Measurements from ENCODE around the gene DCC. TPM values are rescaled to one million over a fixed set of nuclear protein-coding genes. Genes with fewer than 3 reads are reported as not detected.

Gene DCC
- total and polyA plus RNA-seq, 4 donors = 0.16 to 5.3 (median 2.5) TPM

GRCh38 chr18:53521068-53521467, 1181.1 kb downstream of the DCC start:
- no peaks in the 10 kb centered on the region for H3K9me3 ChIP-seq (ENCODE audit: control insufficient read depth in 4 of 4, insufficient read depth in 3 of 4, low read length in 3 of 4)
- TF ChIP-seq CTCF (IDR thresholded peaks at IDR 0.05; ENCODE audit: control extremely low read depth, extremely low read depth) = no peak
- H3K4me1 ChIP-seq (ENCODE audit: control insufficient read depth in 5 of 5, insufficient read depth in 5 of 5, low read length in 5 of 5) = no peaks in the 10 kb centered on the region
- no peak overlapping the region for H3K4me3 ChIP-seq
- no peaks in the 10 kb centered on the region for H3K36me3 ChIP-seq (ENCODE audit: control insufficient read depth in 4 of 4, insufficient read depth in 4 of 4, low read length in 4 of 4)
- no peak overlapping the region for H3K27ac ChIP-seq (ENCODE audit: low read depth in 1 of 2, low read length in 1 of 2)
- no peak overlapping the region for H3K9ac ChIP-seq (ENCODE audit: insufficient read depth in 1 of 2, low read length in 2 of 2)
- no peaks in the 10 kb centered on the region for H3K27me3 ChIP-seq (ENCODE audit: control insufficient read depth in 3 of 3, insufficient read depth in 3 of 3, low read length in 2 of 3)
- ATAC-seq (ENCODE audit: insufficient read depth, low FRiP score) = no peak
- 87 to 91% methylated on average over 7 of the region's 7 CpGs for WGBS, 2 donors
- no peak for DNase-seq

- Histone ChIP-seq H3K9me3 (ENCODE audit: control insufficient read depth in 4 of 4, insufficient read depth in 3 of 4, low read length in 3 of 4) (no peaks in the 10 kb centered on the region), H3K36me3 (ENCODE audit: control insufficient read depth in 4 of 4, insufficient read depth in 4 of 4, low read length in 4 of 4) (no peaks in the 10 kb centered on the region), H3K4me3 (no peak overlapping the region), H3K4me1 (ENCODE audit: control insufficient read depth in 5 of 5, insufficient read depth in 5 of 5, low read length in 5 of 5) (no peaks in the 10 kb centered on the region), H3K27ac (ENCODE audit: low read depth in 1 of 2, low read length in 1 of 2) (no peak overlapping the region), H3K9ac (ENCODE audit: insufficient read depth in 1 of 2, low read length in 2 of 2) (no peak overlapping the region), H3K27me3 (ENCODE audit: control insufficient read depth in 3 of 3, insufficient read depth in 3 of 3, low read length in 2 of 3) (no peaks in the 10 kb centered on the region)
- DNase-seq (no peak), ATAC-seq (ENCODE audit: insufficient read depth, low FRiP score) (no peak)
- no peak for TF ChIP-seq CTCF (IDR thresholded peaks at IDR 0.05; ENCODE audit: control extremely low read depth, extremely low read depth)
- 75 to 76% methylated on average over 4 of the region's 4 CpGs for WGBS, 2 donors
Measured at GRCh38 chr18:53526101-53526870, 1186.3 kb downstream of the DCC start.

GRCh38 chr18:53527365-53527764, 1187.4 kb downstream of the DCC start:
- ATAC-seq (ENCODE audit: insufficient read depth, low FRiP score) (no peak), DNase-seq (no peak)
- Histone ChIP-seq H3K4me1 (ENCODE audit: control insufficient read depth in 5 of 5, insufficient read depth in 5 of 5, low read length in 5 of 5) (no peaks in the 10 kb centered on the region), H3K36me3 (ENCODE audit: control insufficient read depth in 4 of 4, insufficient read depth in 4 of 4, low read length in 4 of 4) (no peaks in the 10 kb centered on the region), H3K4me3 (no peak overlapping the region), H3K9me3 (ENCODE audit: control insufficient read depth in 4 of 4, insufficient read depth in 3 of 4, low read length in 3 of 4) (no peaks in the 10 kb centered on the region), H3K27me3 (ENCODE audit: control insufficient read depth in 3 of 3, insufficient read depth in 3 of 3, low read length in 2 of 3) (no peaks in the 10 kb centered on the region), H3K9ac (ENCODE audit: insufficient read depth in 1 of 2, low read length in 2 of 2) (no peak overlapping the region), H3K27ac (ENCODE audit: low read depth in 1 of 2, low read length in 1 of 2) (no peak overlapping the region)
- TF ChIP-seq CTCF (IDR thresholded peaks at IDR 0.05; ENCODE audit: control extremely low read depth, extremely low read depth) = no peak
- WGBS, 2 donors = 89% methylated on average over 2 of the region's 2 CpGs

GRCh38 chr18:53531187-53531586, 1191.2 kb downstream of the DCC start:
- Histone ChIP-seq H3K9ac (ENCODE audit: insufficient read depth in 1 of 2, low read length in 2 of 2) (no peak overlapping the region), H3K4me1 (ENCODE audit: control insufficient read depth in 5 of 5, insufficient read depth in 5 of 5, low read length in 5 of 5) (peaks cover 0 to 3% (median 0%) of the 10 kb centered on the region in 5 donors), H3K36me3 (ENCODE audit: control insufficient read depth in 4 of 4, insufficient read depth in 4 of 4, low read length in 4 of 4) (no peaks in the 10 kb centered on the region), H3K9me3 (ENCODE audit: control insufficient read depth in 4 of 4, insufficient read depth in 3 of 4, low read length in 3 of 4) (no peaks in the 10 kb centered on the region), H3K27me3 (ENCODE audit: control insufficient read depth in 3 of 3, insufficient read depth in 3 of 3, low read length in 2 of 3) (no peaks in the 10 kb centered on the region), H3K4me3 (no peak overlapping the region), H3K27ac (ENCODE audit: low read depth in 1 of 2, low read length in 1 of 2) (no peak overlapping the region)
- ATAC-seq (ENCODE audit: insufficient read depth, low FRiP score) = no peak
- DNase-seq = peak in 1 of 3 donors; percentile 9
- TF ChIP-seq CTCF (IDR thresholded peaks at IDR 0.05; ENCODE audit: control extremely low read depth, extremely low read depth) = no peak

Measured in lung (tissue), 12 donors.